Measurements from ENCODE around the gene EIF2B1. TPM values are rescaled to one million over a fixed set of nuclear protein-coding genes. Genes with fewer than 3 reads are reported as not detected.

The EIF2B1 gene
- total RNA-seq, 1 experiment from 2014 or later = 46.5 TPM

DNA sequence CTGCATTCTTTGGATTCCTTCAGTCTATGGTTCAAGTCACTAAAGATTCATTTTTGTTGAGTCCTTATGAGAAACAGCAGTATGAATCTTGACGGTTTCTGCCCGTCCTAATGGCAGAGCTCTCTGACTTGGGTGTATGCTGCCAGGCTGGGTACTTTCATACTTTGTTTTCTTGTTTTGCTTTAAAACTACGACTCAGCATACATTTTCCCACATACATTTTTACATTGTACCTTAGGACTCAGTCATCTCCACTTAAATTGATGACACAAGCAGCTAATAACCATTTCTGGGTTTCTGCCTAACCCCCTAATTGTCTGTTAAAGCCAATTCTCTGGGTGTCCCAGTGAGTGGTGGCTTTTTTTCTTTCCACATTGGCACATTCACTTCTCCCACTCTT lies 36.4 kb downstream of the EIF2B1 start:
- Mint-ChIP-seq H3K4me1 (0 out of 2 replicates have a peak, but pooled peaks cover 3% of the 10 kb centered on the region), H3K4me3 (no peak overlapping the region), H3K36me3 (peaks cover 40% of the 10 kb centered on the region), H3K9me3 (no peaks in the 10 kb centered on the region), H3K27me3 (ENCODE audit: low read depth) (no peaks in the 10 kb centered on the region), H3K27ac (no peak overlapping the region)
- DNase-seq (ENCODE audit: low spot score) (no peak), ATAC-seq (no peak)
- ChIA-PET CTCF (no interaction called here), POLR2A (no interaction called here)
- TF ChIP-seq NFYB (CRISPR knock-in tag; conservative IDR thresholded peaks at IDR 0.05; ENCODE audit: low read depth) (no peak), ELF4 (CRISPR knock-in tag; IDR thresholded peaks at IDR 0.05; ENCODE audit: low read depth) (no peak), JAZF1 (CRISPR knock-in tag; IDR thresholded peaks at IDR 0.05) (no peak), NFE2L1 (CRISPR knock-in tag; IDR thresholded peaks at IDR 0.05) (no peak), FOXP1 (CRISPR knock-in tag; IDR thresholded peaks at IDR 0.05; ENCODE audit: borderline replicate concordance) (no peak), SMAD4 (CRISPR knock-in tag; IDR thresholded peaks at IDR 0.05) (no peak), ATF1 (CRISPR knock-in tag; IDR thresholded peaks at IDR 0.05) (no peak), ZNF121 (CRISPR knock-in tag; IDR thresholded peaks at IDR 0.05) (no peak), HMGA2 (CRISPR knock-in tag; IDR thresholded peaks at IDR 0.05) (no peak), CBFB (CRISPR knock-in tag; IDR thresholded peaks at IDR 0.05; ENCODE audit: low read depth) (no peak)
- TF ChIP-seq, protein P1, sequence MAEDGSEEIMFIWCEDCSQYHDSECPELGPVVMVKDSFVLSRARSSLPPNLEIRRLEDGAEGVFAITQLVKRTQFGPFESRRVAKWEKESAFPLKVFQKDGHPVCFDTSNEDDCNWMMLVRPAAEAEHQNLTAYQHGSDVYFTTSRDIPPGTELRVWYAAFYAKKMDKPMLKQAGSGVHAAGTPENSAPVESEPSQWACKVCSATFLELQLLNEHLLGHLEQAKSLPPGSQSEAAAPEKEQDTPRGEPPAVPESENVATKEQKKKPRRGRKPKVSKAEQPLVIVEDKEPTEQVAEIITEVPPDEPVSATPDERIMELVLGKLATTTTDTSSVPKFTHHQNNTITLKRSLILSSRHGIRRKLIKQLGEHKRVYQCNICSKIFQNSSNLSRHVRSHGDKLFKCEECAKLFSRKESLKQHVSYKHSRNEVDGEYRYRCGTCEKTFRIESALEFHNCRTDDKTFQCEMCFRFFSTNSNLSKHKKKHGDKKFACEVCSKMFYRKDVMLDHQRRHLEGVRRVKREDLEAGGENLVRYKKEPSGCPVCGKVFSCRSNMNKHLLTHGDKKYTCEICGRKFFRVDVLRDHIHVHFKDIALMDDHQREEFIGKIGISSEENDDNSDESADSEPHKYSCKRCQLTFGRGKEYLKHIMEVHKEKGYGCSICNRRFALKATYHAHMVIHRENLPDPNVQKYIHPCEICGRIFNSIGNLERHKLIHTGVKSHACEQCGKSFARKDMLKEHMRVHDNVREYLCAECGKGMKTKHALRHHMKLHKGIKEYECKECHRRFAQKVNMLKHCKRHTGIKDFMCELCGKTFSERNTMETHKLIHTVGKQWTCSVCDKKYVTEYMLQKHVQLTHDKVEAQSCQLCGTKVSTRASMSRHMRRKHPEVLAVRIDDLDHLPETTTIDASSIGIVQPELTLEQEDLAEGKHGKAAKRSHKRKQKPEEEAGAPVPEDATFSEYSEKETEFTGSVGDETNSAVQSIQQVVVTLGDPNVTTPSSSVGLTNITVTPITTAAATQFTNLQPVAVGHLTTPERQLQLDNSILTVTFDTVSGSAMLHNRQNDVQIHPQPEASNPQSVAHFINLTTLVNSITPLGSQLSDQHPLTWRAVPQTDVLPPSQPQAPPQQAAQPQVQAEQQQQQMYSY (CRISPR knock-in tag; IDR thresholded peaks at IDR 0.05) = no peak
- TF ChIP-seq, protein P2, sequence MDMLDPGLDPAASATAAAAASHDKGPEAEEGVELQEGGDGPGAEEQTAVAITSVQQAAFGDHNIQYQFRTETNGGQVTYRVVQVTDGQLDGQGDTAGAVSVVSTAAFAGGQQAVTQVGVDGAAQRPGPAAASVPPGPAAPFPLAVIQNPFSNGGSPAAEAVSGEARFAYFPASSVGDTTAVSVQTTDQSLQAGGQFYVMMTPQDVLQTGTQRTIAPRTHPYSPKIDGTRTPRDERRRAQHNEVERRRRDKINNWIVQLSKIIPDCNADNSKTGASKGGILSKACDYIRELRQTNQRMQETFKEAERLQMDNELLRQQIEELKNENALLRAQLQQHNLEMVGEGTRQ (CRISPR knock-in tag; IDR thresholded peaks at IDR 0.05) = no peak
- TF ChIP-seq, protein P3, sequence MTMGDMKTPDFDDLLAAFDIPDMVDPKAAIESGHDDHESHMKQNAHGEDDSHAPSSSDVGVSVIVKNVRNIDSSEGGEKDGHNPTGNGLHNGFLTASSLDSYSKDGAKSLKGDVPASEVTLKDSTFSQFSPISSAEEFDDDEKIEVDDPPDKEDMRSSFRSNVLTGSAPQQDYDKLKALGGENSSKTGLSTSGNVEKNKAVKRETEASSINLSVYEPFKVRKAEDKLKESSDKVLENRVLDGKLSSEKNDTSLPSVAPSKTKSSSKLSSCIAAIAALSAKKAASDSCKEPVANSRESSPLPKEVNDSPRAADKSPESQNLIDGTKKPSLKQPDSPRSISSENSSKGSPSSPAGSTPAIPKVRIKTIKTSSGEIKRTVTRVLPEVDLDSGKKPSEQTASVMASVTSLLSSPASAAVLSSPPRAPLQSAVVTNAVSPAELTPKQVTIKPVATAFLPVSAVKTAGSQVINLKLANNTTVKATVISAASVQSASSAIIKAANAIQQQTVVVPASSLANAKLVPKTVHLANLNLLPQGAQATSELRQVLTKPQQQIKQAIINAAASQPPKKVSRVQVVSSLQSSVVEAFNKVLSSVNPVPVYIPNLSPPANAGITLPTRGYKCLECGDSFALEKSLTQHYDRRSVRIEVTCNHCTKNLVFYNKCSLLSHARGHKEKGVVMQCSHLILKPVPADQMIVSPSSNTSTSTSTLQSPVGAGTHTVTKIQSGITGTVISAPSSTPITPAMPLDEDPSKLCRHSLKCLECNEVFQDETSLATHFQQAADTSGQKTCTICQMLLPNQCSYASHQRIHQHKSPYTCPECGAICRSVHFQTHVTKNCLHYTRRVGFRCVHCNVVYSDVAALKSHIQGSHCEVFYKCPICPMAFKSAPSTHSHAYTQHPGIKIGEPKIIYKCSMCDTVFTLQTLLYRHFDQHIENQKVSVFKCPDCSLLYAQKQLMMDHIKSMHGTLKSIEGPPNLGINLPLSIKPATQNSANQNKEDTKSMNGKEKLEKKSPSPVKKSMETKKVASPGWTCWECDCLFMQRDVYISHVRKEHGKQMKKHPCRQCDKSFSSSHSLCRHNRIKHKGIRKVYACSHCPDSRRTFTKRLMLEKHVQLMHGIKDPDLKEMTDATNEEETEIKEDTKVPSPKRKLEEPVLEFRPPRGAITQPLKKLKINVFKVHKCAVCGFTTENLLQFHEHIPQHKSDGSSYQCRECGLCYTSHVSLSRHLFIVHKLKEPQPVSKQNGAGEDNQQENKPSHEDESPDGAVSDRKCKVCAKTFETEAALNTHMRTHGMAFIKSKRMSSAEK (CRISPR knock-in tag; IDR thresholded peaks at IDR 0.05; ENCODE audit: borderline replicate concordance) = no peak
- TF ChIP-seq, protein P4, sequence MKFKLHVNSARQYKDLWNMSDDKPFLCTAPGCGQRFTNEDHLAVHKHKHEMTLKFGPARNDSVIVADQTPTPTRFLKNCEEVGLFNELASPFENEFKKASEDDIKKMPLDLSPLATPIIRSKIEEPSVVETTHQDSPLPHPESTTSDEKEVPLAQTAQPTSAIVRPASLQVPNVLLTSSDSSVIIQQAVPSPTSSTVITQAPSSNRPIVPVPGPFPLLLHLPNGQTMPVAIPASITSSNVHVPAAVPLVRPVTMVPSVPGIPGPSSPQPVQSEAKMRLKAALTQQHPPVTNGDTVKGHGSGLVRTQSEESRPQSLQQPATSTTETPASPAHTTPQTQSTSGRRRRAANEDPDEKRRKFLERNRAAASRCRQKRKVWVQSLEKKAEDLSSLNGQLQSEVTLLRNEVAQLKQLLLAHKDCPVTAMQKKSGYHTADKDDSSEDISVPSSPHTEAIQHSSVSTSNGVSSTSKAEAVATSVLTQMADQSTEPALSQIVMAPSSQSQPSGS (CRISPR knock-in tag; IDR thresholded peaks at IDR 0.05; ENCODE audit: borderline replicate concordance, low read depth) = no peak
- TF ChIP-seq, protein P5, sequence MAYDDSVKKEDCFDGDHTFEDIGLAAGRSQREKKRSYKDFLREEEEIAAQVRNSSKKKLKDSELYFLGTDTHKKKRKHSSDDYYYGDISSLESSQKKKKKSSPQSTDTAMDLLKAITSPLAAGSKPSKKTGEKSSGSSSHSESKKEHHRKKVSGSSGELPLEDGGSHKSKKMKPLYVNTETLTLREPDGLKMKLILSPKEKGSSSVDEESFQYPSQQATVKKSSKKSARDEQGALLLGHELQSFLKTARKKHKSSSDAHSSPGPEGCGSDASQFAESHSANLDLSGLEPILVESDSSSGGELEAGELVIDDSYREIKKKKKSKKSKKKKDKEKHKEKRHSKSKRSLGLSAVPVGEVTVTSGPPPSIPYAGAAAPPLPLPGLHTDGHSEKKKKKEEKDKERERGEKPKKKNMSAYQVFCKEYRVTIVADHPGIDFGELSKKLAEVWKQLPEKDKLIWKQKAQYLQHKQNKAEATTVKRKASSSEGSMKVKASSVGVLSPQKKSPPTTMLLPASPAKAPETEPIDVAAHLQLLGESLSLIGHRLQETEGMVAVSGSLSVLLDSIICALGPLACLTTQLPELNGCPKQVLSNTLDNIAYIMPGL (CRISPR knock-in tag; IDR thresholded peaks at IDR 0.05) = no peak

Measured in WTC11 (cell line).